Epidermal melanocyte (primary cell): ENCODE measurements around the gene SUGP2.
"Not testable (repeated sequence)": the region's sequence is repeated elsewhere in the genome, so short reads cannot be mapped to it uniquely, and the experiment has no call there.

Source experiments
- DNase-seq: peaks from one replicate; pipeline ENCODE4 v3.0.0; 2011; ENCODE audit warnings: low spot score; ENCODE audit not compliant: insufficient read length

Gene SUGP2

DNA sequence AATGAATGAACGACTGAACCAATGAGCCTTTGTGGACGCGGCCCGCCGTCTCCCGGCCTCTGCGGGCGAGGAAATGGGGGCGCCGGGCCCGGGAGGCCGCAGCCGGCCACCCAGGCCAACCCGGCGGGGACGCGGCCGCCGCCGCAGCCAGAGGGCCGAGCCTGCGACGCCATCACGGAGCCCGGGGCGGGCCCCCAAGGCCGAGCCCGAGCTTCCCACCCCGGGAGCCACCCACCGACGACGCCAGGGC is 216 bp downstream of the SUGP2 start:
- DNase-seq, result no peak

DNA sequence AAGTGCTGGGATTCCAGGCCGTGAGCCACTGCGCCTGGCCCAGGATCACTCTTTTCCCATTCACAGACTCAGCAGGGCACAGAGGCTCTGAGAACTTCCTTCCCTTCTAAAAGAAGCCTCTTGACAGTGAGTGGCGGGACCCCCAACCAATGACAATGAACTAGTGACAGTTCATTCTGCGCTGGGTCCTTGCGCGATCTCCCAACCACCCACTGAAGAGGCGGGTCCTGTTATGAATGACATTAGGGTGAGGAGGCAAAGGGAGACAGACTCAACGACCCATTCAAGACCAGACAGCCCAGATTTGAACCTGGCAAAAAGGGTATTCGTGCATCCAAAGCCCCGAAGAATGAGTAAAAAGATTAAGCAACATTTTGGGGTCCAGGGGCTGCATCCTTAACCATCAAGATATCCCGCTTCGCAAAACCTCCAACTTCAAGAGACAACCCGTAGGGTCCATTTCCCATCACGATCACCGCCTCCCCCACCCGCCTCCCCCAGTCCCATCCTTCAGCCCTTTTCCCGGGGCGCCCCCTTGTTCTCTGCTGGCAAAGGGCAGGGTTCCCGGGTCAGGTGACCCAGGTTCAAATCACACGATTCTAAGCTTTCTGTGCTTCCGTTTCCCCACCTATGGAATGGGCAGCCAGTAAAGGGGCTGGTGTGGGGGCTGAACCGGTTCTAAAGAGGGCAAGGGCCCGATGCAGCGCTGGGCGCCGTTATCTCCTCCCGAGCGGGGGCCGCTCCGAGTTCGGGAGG is 719 bp downstream of the SUGP2 start:
- DNase-seq, result peak; percentile 99

GRCh38 chr19:19031891-19032290 is 1.4 kb downstream of the SUGP2 start:
- DNase-seq, result no peak

- DNase-seq, result no peak
Observed at GRCh38 chr19:19028526-19028925, 4.8 kb downstream of the SUGP2 start.

DNA sequence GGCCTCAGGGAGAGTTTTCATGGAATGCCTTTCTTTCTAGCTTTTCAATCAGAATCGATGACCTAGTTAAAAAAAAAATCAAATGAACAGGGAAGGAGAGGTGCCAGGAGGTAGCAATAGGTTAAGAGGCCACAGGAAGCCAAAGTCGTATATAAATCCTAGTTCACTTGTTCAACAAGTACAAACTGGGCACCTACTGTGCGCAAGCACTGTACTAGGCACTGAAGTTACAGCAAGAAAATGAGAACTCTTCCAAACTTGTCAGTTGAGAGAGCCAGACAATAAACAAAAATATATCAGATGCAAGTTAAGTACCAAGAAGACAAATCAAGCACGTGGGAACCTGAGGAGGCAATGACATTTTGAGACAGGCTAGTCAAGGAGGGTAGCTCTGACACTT is 6.1 kb downstream of the SUGP2 start:
- no peak for DNase-seq

DNA sequence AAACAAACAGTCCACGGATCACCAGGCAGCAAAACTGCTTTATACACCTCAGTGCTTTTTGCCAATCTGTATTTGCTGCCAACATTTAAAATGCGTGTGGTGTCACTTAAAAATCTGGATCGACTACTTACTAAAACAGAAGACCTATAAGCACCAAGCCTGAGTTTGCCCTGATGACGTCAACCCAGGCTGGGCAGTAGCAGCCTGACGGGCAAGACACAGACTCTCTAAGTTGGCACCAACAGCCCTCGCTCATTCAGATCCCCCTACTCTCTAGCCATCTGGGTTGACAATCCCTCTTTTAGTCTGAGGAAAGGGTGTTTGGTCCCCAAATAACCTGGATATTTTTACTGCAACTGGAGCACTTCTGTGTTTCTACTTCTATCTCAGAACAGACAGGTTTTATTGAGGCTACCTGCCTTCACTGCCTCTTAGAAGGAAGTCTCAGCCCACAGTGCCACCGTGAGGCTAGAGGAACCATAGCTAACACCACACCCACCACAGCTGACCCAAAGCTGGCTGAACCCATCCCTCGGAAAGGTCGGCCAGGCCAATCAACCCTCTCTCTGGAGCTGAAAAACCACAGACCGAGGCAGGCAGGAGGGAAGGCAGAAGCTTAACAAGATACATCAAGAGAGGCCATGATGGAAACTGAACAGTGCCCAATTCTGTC is 6.9 kb downstream of the SUGP2 start:
- no peak for DNase-seq

DNA sequence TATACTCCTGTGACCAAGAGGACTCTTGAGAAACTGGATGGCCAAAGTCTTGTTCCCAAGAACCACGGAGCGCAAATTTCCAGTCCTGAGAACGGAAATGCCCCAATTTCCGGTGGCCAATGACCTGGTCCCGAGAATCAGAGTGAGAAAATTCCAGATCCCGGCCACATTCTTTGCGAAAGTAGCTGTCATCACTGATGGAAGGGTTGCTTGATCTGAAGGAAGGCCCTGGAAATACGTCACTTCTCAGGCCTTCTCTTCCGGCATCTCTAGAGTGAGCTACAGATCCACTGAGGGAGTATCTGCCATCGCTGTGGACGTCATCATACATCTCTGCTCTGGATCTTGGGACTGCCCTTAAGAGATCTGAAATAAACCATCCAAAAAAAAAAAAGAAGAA is 7.5 kb downstream of the SUGP2 start:
- DNase-seq, result no peak

GRCh38 chr19:19023376-19023775 is 9.9 kb downstream of the SUGP2 start:
- not testable (repeated sequence) for DNase-seq

DNA sequence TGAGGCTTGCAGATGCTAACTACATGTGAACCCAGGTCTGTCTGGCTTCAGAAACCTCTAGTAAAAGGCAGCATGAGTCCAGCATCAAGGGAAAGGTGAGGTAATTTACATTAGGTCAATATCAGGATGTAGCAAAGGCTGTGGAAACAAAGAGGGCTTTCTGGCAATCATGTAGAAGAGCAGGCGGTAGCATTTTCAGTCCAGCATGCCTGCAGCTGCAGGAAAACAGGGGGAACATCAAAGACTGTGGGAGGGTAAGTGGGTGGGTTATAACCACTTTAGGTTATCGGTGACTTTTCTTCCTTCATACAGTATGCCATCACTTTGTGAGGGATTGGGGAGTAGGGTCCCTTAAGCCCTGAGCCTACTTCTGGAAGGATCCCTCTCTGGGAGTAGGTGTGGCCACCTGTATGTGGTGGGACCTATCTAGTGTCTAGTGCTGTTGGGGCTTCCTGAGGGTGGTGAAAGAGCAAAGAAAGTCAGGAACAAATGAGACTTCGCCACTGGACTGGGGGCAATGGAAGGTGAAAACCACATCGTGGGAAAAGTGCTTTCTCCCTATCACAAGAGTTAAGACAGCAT is 10.8 kb downstream of the SUGP2 start:
- DNase-seq, result no peak

- DNase-seq, result no peak
Observed at GRCh38 chr19:19021115-19021514, 12.2 kb downstream of the SUGP2 start.

DNA sequence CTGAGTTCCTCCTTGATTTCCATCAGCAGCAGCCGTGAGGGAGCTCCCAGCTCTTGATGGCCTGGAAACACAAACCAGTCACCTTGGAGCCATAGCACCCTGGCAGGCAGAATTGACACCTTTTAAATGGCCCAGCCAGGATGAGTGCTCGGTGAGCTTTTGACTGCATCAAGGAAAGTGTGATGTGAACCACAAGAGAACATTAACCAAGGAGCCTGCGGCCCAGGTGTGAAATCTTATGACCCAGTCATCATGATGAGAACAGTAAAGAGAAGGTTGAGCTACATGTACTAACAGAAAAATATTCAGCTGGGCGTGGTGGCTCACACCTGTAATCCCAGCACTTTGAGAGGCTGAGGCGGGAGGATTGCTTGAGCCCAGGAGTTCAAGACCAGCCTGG is 22.8 kb downstream of the SUGP2 start:
- DNase-seq, result no peak

- no peak for DNase-seq
Observed at GRCh38 chr19:19009951-19010350, 23.4 kb downstream of the SUGP2 start.

DNA sequence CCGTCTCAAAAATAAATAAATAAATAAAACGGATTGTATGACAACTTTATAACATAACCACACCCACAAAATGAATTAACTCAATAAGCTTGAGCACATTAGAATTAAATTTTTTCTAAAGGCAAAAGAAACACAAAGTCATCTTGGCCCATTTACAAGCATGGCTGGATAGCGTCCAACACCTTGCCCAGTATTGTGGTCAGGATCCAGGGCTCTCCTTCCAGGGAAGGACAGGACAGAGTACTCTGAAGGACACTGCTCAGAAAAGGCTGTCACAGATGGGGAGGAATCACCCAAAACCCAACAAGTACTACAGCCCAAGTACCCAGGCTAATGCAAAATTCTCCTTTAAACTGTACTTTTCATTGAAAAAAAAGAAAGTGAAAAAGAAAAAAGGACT is 27.1 kb downstream of the SUGP2 start:
- DNase-seq, result no peak

- DNase-seq, result no peak
Observed at GRCh38 chr19:19004144-19004543, 29.2 kb downstream of the SUGP2 start.

DNA sequence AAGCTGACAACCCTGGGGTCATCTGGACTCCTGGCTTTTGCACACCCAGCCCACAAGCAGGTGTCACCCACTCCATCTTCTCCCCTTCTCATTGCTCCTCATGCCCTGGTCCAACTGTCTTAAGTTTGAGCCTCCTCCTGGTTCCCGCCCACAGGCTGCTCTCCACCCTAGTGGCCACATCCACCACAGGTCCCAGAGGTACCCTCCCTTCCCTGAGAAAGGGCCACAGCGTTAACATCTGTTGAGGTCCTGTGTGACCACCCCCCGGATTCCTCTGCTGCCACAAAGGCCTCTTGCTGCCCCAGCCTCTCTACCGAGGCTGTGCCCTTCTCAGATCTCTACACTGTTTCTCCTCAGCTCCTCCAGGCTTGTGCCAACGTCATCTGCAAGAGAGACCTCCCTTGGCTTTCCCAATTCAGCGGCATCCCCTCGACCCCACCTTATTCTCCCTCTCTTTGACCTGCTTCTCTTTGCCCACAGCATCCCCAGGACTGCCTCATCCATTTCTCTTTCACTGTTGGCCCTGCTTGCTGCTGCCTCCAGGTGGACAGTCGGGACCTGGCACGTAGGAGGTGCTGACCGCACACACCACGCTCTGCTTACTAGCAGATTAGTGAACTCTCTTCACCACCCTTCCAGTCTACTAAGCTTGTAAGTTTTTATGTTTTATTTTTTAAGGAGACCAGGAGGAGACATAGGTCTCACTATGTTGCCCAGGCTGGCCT is 33.3 kb downstream of the SUGP2 start:
- DNase-seq, result no peak

DNA sequence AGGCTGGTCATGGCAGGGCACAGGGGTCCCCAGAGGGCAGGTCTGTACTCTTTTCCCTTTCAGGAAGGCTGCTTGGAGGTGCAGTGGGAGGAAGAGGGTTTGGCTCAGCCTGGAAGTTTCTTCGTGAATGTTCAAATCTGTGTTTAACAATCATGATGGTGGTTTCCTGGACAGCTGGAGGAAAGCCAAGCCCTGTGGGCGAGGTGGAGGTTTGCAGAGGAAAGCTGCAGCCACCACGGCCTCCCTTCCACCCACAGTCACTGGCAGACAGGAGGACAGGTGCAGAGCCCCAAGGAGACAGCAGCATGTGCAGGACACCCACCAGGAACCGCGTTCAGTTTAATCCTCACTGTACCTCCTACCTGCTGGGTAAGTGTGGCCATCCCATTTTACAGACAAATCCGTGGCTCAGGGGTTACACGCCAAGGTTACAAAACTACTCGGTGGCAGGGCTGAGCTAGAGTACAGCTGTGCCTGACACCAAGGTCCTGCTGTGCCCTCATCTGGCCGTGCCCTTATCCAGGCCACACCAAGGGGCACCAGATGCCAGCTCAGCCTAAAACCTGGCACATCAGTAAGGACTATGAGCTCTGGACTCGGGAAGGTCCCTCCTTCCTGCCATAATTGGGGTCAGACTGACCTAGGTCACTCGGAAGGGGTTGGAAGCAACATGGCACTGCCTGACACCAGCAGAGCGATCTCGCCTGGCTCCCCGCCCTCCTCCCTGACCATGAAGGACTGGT is 34.1 kb downstream of the SUGP2 start:
- DNase-seq, result no peak

DNA sequence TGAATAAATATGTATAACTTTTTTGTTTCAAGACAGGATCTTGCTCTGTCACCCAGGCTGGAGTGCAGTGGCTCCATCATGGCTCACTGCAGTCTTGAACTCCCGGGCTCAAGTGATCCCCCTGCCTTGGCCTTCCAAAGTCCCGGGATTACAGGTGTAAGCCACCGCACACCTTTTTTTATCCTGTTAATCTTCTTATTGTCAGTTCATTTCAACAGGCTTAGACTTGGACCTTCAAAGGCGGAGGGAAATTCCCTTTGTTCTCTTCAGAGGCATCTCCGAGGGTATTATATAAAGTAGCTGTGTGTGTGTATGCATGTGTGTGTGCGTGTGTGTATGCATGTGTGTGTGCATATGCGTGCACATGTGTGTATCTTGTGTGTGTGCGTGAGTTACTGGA is 35.0 kb downstream of the SUGP2 start:
- DNase-seq, result no peak

- no peak for DNase-seq
Observed at GRCh38 chr19:18996796-18997394, 36.4 kb downstream of the SUGP2 start.

DNA sequence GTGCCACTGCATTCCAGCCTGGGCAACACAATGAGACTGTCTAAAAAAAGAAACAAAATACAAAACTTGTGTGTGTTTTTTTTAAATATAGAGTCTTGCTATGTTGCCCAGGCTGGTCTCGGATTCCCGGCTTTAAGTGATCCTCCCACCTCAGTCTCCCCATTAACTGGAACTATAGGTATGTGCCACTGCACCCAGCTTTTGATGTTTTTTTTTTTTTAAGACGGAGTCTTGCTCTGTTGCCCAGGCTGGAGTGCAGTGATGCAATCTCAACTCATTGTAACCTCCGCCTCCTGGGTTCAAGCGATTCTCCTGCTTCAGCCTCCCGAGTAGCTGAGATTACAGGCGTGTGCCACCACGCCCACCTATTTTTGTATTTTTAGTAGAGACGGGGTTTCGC is 37.0 kb downstream of the SUGP2 start:
- DNase-seq, result no peak

- peak; percentile 77 for DNase-seq
Observed at GRCh38 chr19:18995804-18996241, 37.5 kb downstream of the SUGP2 start.

DNA sequence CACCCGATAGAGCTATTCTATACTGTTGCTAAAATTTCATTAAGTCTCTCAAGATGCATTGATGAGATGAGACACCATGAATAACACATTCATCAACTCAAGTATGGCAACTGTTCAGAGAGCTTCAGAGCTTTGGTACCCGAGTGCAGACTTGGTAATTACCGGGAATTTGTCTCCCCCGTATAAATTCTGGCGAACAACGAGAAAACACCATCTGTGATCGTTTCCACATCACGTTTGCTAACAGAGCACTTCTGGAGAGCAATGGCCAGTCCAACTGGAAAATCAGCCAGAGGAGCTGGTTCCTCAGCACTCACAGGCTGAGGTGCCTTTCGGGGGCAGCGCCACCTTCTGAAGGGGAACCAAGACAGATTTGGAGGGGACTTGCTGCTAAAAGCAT is 40.2 kb downstream of the SUGP2 start:
- DNase-seq, result no peak
